HG02759 (cell line): Measurements from ENCODE around the gene HMGA1.

Experiments
- ATAC-seq: cut with Tn5 transposase; IDR thresholded peaks from one replicate; pipeline ENCODE4 v1.9.1; 2021; ENCODE audit warnings: mild to moderate bottlenecking, moderate library complexity; ENCODE audit not compliant: unreplicated experiment

The HMGA1 gene

GRCh38 chr6:34223956-34224940 is 12.4 kb upstream of the HMGA1 start:
- peak; percentile 88 for ATAC-seq

- ATAC-seq = no peak
Measured at GRCh38 chr6:34225551-34225950, 11.1 kb upstream of the HMGA1 start.

- ATAC-seq = no peak
Measured at GRCh38 chr6:34226066-34226465, 10.6 kb upstream of the HMGA1 start.

- no peak for ATAC-seq
Measured at GRCh38 chr6:34226731-34227586, 9.7 kb upstream of the HMGA1 start.

- no peak for ATAC-seq
Measured at GRCh38 chr6:34227761-34228421, 8.8 kb upstream of the HMGA1 start.

GRCh38 chr6:34229877-34230276 is 6.8 kb upstream of the HMGA1 start:
- ATAC-seq = no peak

GRCh38 chr6:34230653-34231371 is 5.9 kb upstream of the HMGA1 start:
- no peak for ATAC-seq

- no peak for ATAC-seq
Measured at GRCh38 chr6:34231566-34232336, 4.9 kb upstream of the HMGA1 start.

- no peak for ATAC-seq
Measured at GRCh38 chr6:34232901-34233300, 3.8 kb upstream of the HMGA1 start.

- no peak for ATAC-seq
Measured at GRCh38 chr6:34233867-34234266, 2.8 kb upstream of the HMGA1 start.

- no peak for ATAC-seq
Measured at GRCh38 chr6:34234667-34235306, 1.9 kb upstream of the HMGA1 start.

GRCh38 chr6:34235307-34236130 is 1.2 kb upstream of the HMGA1 start:
- no peak for ATAC-seq

- no peak for ATAC-seq
Measured at GRCh38 chr6:34236131-34236442, 586 bp upstream of the HMGA1 start.

GRCh38 chr6:34237316-34237721 is 646 bp downstream of the HMGA1 start:
- peak; percentile 20 for ATAC-seq

- peak; percentile 22 for ATAC-seq
Measured at GRCh38 chr6:34237722-34238584, 1.3 kb downstream of the HMGA1 start.

- no peak for ATAC-seq
Measured at GRCh38 chr6:34238585-34239499, 2.2 kb downstream of the HMGA1 start.

- no peak for ATAC-seq
Measured at GRCh38 chr6:34239500-34239825, 2.8 kb downstream of the HMGA1 start.
